HT-29 (cell line): ENCODE results near the gene PRR23A. TPM values are rescaled to one million over a fixed set of nuclear protein-coding genes. Genes with fewer than 3 reads are reported as not detected.
A peak's percentile ranks its signal among the peaks of the same experiment; 100 is the strongest.
"Not testable (repeated sequence)": the region's sequence is repeated elsewhere in the genome, so short reads cannot be mapped to it uniquely, and the experiment has no call there.

Experiments
- DNase-seq: peaks from one replicate; pipeline ENCODE4 v3.0.0-alpha.2; 2015; ENCODE audit warnings: low spot score
- total RNA-seq: library from RNA; depleted of rRNA; stranded (reverse); fragments of >200 nt; shearing (Covaris generic); gene quantifications from 2 replicates; pipeline ENCODE4 v1.2.3, GENCODE V29; 2014; rRNA removed

PRR23A gene
- not detected in 2 replicates for total RNA-seq

- no peak for DNase-seq
These were observed at the start of gene PRR23A for GRCh38 chr3:139006051-139006716. TSS of gene PRR23A (minus strand) at chr3:139006268. CDS start at chr3:139006268, 0 bp downstream.

DNA sequence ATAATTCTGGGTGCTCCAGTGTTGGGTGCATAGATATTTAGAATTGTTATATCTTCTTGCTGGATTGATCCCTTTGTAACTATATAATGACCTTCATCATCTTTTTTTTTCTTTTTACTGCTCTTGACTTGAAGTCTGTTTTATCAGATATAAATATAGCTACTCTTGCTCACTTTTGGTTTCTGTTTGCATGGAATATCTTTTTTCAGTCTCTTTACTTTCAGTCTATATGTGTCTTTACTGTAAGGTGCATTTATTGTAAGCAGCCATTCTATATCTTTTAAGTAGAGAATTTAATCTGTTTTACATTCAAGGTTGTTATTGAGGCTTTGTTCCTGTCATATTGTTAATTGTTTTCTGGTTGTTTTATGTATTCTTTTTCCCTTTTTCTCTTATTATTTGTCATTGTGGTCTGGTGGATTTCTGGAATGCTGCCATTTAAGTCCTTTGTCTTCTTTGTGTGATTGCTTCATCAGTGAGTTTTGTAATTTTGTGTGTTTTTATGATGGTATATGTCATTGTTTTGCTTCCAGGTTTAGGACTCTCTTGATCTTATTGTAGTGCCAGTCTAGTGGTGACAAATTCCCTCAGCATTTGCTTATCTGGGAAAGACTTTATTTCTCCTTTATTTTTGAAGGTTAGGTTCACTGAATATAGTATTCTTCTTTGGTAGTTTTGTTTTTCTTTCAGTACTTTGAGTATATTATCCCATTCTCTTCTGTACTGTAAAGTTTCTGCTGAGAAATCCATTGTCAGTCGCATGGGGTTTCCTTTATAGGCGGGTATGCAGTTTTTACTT lies 46.9 kb upstream of the PRR23A start:
- no peak for DNase-seq

- no peak for DNase-seq
These were observed 38.5 kb upstream of the PRR23A start, which contains the start of gene PRR23C for GRCh38 chr3:139044366-139045210. TSS of gene PRR23C (minus strand) at chr3:139044892. CDS start at chr3:139044620, 272 bp downstream.

GRCh38 chr3:139043554-139044365 lies 37.7 kb upstream of the PRR23A start:
- DNase-seq: no peak

DNA sequence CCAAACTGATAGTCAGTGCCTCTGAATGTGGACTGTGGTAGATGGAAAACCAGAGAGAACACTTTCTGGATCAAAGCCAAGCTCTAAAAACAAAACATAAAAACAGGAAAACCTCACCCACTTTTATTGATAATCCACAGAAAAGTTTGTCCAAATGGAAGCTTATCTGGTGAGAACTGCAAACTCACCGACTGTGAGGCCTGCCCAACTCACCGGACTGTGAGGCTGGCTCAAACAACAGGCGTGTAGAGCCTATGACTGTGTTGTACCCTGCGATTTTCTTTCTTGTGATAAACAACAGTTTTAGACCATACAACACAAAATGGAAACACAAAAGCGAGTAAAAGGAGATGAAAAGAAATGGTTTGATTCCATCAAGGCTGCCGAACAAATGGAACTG lies 31.4 kb upstream of the PRR23A start:
- no peak for DNase-seq

- DNase-seq: peak; percentile 3
These were observed 26.4 kb upstream of the PRR23A start for GRCh38 chr3:139032326-139033002.

GRCh38 chr3:139030576-139030975 lies 24.5 kb upstream of the PRR23A start:
- not testable (repeated sequence) for DNase-seq

DNA sequence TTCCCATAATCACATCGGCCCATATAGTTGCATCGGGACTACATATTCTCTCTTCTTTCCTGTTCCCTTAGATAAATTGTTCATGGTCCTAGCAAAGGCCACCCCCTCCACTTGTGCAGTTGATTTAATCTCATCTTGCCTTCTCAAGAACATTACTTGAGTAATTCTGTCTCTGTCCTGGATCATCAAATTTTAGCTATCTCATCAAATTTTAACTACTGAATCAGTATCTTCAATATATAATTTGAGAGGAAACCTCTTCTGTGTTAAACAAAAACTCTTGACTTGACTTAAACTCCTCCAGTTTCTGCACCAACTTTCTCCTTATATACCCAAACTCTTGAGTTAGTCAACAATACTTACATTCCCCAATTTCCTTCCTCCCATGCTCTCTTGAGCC lies 18.9 kb upstream of the PRR23A start:
- no peak for DNase-seq

- no peak for DNase-seq
These were observed 14.8 kb upstream of the PRR23A start, which contains the start of gene PRR23B for GRCh38 chr3:139020868-139021234. TSS of gene PRR23B (minus strand) at chr3:139020926. CDS start at chr3:139020661, 265 bp downstream.

GRCh38 chr3:139020036-139020867 lies 14.2 kb upstream of the PRR23A start:
- no peak for DNase-seq

DNA sequence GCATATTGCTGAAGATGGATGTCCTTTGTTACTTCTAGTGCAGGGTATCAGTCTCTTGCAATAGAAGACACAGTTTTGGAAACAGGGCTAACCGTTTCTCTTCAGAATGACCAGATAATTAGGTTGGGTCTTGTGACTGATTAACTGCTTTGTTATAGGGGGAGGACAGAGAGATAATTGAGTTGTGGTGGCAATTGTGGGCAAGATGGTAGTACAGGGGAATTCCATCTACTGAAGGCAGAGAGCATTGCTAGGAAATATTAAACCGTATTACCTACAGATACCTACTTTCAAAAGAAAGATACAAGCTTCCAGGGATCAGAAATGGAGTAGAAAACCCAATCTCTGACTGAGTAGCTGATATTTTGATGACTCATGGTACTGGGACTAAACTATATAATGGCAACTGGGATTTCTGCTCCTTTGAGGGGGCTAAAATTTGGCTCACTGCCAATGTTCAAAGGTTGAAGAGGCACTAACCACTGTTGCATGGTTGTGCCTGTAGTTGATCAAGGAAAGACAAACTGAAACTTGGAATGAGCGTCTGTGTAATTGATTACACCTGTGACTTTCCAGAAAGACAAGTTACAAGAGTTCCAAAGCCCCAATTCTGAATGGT lies 10.5 kb upstream of the PRR23A start:
- DNase-seq: no peak

- DNase-seq: no peak
These were observed 593 bp downstream of the PRR23A start for GRCh38 chr3:139005356-139005993.

DNA sequence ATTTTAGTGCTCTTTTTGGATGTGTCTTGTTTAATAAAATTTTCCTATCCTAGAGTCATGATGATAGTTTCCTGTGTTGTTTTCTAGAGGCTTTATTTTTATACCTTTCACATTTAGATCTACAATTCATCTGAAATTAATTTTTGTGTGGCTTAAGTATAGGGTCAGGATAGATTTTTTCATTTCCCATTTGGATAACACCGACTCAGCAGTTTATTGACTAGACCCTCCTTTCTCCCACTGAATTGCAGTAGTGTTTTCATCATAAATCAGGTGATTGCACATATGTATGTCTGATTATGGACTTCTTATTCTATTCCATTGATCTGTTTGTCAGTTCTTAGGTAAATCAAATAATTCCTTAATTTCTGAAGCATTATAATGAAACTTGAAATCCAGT lies 10.4 kb downstream of the PRR23A start:
- no peak for DNase-seq

DNA sequence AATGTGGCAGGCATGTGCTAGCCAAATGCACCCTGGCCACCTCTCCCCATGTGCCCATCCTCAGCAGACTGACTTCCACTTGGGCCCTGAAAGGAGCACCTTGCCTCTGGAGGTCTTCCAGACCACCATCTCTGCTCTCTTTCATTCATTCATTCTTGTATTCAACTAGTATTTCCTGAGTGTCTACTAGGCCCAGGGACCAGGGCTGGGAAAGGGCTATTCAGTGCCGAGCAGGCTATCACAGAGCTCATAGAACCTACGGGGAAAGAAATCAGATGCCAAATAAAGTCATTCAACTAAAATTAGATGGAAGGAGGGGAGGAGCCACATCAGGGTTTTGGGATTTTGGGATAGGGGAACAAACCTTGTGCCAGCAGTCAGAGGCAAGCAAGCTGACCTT lies 18.9 kb downstream of the PRR23A start:
- no peak for DNase-seq

- DNase-seq: no peak
These were observed 20.1 kb downstream of the PRR23A start for GRCh38 chr3:138985932-138986331.

- DNase-seq: no peak
These were observed 21.3 kb downstream of the PRR23A start for GRCh38 chr3:138984816-138985215.

- DNase-seq: no peak
These were observed 30.0 kb downstream of the PRR23A start for GRCh38 chr3:138976047-138976446.

DNA sequence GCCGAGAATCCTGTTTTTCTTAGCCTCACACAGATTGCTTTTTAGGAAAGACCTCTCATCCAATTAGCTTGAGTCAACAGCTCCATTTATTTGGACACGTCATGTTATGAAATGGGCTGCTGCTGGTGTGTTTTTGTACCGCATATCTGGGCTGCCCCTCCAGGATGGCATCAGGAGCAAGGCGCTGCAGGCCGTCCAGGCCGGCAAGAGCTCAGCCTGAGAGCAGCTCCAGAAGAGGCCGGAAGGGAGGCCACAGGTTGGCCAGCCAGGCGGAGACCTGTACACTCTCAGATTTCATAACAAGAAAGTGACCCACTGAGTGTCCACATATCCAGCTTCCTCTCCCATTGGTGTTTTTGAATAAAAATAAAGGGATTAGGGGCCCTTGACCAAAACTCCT lies 30.7 kb downstream of the PRR23A start:
- DNase-seq: no peak

GRCh38 chr3:138974462-138974861 lies 31.6 kb downstream of the PRR23A start:
- DNase-seq: peak; percentile 3
